ENCODE measurements around the gene CBLN3. TPM values are rescaled to one million over a fixed set of nuclear protein-coding genes. Genes with fewer than 3 reads are reported as not detected.

CBLN3 gene
- total RNA-seq, 1 donor from 2014 or later: not detected

DNA sequence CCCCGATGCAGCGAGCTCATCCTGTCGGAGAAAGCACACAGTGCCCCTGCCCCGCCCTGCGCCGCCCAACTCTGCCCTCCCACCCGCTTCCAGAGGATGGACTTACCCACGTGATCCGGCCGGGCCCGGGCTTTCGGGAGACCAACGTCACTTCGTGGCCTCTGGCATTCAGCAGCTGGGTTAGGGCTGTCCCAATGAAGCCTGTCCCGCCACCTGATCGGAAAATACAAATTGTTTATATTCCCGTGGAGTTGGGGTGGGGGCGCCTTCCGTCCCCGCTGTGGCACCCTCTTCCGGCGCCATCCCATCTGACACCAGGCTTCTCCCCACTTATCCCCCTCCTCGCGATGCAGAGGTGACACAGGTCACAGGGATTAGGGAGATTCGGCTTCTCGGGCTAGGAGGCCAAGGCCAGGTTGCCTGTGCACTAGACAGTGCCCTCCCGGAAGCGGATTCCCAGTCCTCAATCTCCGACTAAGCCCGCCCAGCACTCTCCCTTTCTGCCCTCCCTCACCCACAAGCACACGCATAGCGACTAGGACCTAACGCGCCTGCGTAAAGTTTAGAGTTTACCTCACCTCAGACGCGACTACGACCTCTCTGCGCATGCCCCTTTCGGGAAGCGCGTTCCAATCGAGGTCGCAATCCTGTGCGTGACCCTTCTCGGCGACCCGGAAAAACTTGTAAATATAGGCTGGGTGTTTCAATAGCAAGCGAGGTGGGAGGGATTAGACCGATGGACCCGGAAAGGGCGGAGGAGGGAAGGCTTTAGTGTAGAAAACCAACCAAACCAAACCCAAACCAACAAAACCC, 13.0 kb upstream of the CBLN3 start, which contains the start of gene SDR39U1:
Gene SDR39U1, minus strand, starts transcription at position 537 of the 813 bp plus-strand sequence. Its CDS starts 7 bp downstream, at position 530.
- Histone ChIP-seq H3K9ac (peak within 1 kb of the TSS; percentile 58), H3K9me3 (ENCODE audit: low read depth) (no peaks in the 10 kb centered on the region), H3K4me2 (peak within 1 kb of the TSS; percentile 88), H3K27ac (peak within 1 kb of the TSS; percentile 95), H3K4me3 (peak within 1 kb of the TSS; percentile 75), H3K27me3 (no peaks in the 10 kb centered on the region), H3K79me2 (ENCODE audit: low read depth) (peaks cover 21% of the 10 kb centered on the region), H4K20me1 (ENCODE audit: low read depth) (peaks cover 6% of the 10 kb centered on the region), H3K4me1 (peaks cover 9% of the 10 kb centered on the region), H2AFZ (replicated peaks) (peak within 1 kb of the TSS; percentile 83), H3K36me3 (no peaks in the 10 kb centered on the region), H3F3A (ENCODE audit: low read depth) (peaks cover 16% of the 10 kb centered on the region)
- Mint-ChIP-seq H3K27me3 (ENCODE audit: insufficient read depth, low read depth) (peaks cover 10% of the 10 kb centered on the region), H3K4me1 (peaks cover 10% of the 10 kb centered on the region), H3K9me3 (no peaks in the 10 kb centered on the region), H3K27ac (peak within 1 kb of the TSS; percentile 98), H3K4me3 (peak within 1 kb of the TSS; percentile 91), H3K36me3 (peaks cover 13% of the 10 kb centered on the region)
- peak; percentile 99 for DNase-seq (ENCODE audit: low spot score)
- no peak for TF ChIP-seq EZH2 (IDR thresholded peaks at IDR 0.05)
- no peak for TF ChIP-seq EZH2phosphoT487 (IDR thresholded peaks at IDR 0.05)
- TF ChIP-seq, protein P1, sequence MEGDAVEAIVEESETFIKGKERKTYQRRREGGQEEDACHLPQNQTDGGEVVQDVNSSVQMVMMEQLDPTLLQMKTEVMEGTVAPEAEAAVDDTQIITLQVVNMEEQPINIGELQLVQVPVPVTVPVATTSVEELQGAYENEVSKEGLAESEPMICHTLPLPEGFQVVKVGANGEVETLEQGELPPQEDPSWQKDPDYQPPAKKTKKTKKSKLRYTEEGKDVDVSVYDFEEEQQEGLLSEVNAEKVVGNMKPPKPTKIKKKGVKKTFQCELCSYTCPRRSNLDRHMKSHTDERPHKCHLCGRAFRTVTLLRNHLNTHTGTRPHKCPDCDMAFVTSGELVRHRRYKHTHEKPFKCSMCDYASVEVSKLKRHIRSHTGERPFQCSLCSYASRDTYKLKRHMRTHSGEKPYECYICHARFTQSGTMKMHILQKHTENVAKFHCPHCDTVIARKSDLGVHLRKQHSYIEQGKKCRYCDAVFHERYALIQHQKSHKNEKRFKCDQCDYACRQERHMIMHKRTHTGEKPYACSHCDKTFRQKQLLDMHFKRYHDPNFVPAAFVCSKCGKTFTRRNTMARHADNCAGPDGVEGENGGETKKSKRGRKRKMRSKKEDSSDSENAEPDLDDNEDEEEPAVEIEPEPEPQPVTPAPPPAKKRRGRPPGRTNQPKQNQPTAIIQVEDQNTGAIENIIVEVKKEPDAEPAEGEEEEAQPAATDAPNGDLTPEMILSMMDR (IDR thresholded peaks at IDR 0.05): peak; percentile 22

DNA sequence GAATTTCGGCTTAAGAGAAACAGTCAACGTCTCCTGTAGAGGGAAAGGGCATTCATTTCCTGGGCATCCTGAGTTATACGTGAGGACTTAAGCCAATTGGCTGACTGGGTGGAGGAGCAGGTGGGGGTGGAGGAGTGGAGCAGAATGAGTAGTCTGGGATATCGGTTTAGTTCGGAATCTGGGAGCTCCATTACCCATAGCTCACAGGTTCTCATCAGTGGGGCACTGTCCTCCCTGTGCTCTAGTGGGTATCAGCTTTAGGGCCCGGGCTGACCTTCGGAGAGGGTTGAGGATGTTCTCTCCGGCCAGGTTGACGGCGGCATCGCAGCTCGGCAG, 12.4 kb upstream of the CBLN3 start:
- Histone ChIP-seq H3K79me2 (ENCODE audit: low read depth) (peaks cover 21% of the 10 kb centered on the region), H3K27ac (no peak overlapping the region), H3K4me3 (peak overlapping the region; percentile 75), H3K9ac (no peak overlapping the region), H3K4me1 (peaks cover 9% of the 10 kb centered on the region), H2AFZ (replicated peaks) (no peak overlapping the region), H4K20me1 (ENCODE audit: low read depth) (peaks cover 11% of the 10 kb centered on the region), H3F3A (ENCODE audit: low read depth) (peaks cover 21% of the 10 kb centered on the region), H3K4me2 (peak overlapping the region; percentile 88), H3K27me3 (no peaks in the 10 kb centered on the region), H3K9me3 (ENCODE audit: low read depth) (no peaks in the 10 kb centered on the region), H3K36me3 (no peaks in the 10 kb centered on the region)
- H3K27me3 Mint-ChIP-seq (ENCODE audit: insufficient read depth, low read depth): peaks cover 11% of the 10 kb centered on the region
- peak overlapping the region; percentile 91 for H3K4me3 Mint-ChIP-seq
- DNase-seq (ENCODE audit: low spot score): no peak
- peaks cover 14% of the 10 kb centered on the region for H3K36me3 Mint-ChIP-seq
- no peak for TF ChIP-seq EZH2phosphoT487 (IDR thresholded peaks at IDR 0.05)
- TF ChIP-seq, protein P1 (IDR thresholded peaks at IDR 0.05): no peak
- TF ChIP-seq EZH2 (IDR thresholded peaks at IDR 0.05): no peak
- H3K4me1 Mint-ChIP-seq: peaks cover 11% of the 10 kb centered on the region
- H3K27ac Mint-ChIP-seq: peak overlapping the region; percentile 83
- H3K9me3 Mint-ChIP-seq: no peaks in the 10 kb centered on the region

DNA sequence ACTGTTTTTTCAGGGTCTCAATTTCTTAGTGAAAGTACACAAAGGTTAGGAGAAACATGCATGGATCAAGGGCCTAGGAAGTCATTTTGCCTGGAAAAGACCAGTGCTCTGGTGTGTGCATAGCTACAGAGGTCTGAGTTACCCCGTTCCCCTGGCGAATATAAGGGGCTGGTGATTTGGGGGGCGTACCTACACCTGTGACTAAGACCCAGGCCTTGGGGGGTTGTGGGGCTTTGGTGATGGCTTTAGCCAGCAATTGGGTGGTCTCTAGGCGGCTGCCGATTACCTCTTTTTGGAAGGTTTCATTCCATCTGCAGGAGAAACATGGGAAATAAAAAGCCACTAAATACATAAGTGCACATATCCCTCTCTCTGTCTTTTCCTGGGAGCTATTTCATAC, 12.0 kb upstream of the CBLN3 start:
- peak overlapping the region; percentile 91 for H3K4me3 Mint-ChIP-seq
- Histone ChIP-seq H3K36me3 (no peaks in the 10 kb centered on the region), H3K79me2 (ENCODE audit: low read depth) (peaks cover 21% of the 10 kb centered on the region), H3K4me3 (peak overlapping the region; percentile 75), H3K27ac (no peak overlapping the region), H2AFZ (replicated peaks) (no peak overlapping the region), H3K4me2 (peak overlapping the region; percentile 88), H3K9ac (no peak overlapping the region), H3F3A (ENCODE audit: low read depth) (peaks cover 22% of the 10 kb centered on the region), H3K9me3 (ENCODE audit: low read depth) (no peaks in the 10 kb centered on the region), H3K27me3 (no peaks in the 10 kb centered on the region), H4K20me1 (ENCODE audit: low read depth) (peaks cover 14% of the 10 kb centered on the region), H3K4me1 (peaks cover 9% of the 10 kb centered on the region)
- H3K36me3 Mint-ChIP-seq: peaks cover 16% of the 10 kb centered on the region
- peak overlapping the region; percentile 83 for H3K27ac Mint-ChIP-seq
- peaks cover 11% of the 10 kb centered on the region for H3K27me3 Mint-ChIP-seq (ENCODE audit: insufficient read depth, low read depth)
- H3K9me3 Mint-ChIP-seq: no peaks in the 10 kb centered on the region
- no peak for DNase-seq (ENCODE audit: low spot score)
- TF ChIP-seq EZH2 (IDR thresholded peaks at IDR 0.05): no peak
- H3K4me1 Mint-ChIP-seq: peaks cover 15% of the 10 kb centered on the region

All from neural progenitor cell (in vitro differentiated cells).